ENCODE results near the gene TPRG1. TPM values are rescaled to one million over a fixed set of nuclear protein-coding genes. Genes with fewer than 3 reads are reported as not detected.

Gene TPRG1
- total and polyA plus RNA-seq, 2 of the 8 experiments (the other 6 are each of a cell fraction or from before 2014, with no cell fraction given): 0.37 to 0.47 TPM

- no peak for FAIRE-seq
- no peak overlapping the region for H2BK5ac ChIP-seq (ENCODE audit: low read depth, low read length)
- H3K9ac ChIP-seq (replicated peaks in 1 of 4; ENCODE audit: extremely low read depth in 1 of 4, low read depth in 3 of 4, low read length in 3 of 4): no peak overlapping the region
- H3K9me3 ChIP-seq (ENCODE audit: insufficient read depth in 2 of 2, low read depth in 1 of 2, low read length in 1 of 2): no peaks in the 10 kb centered on the region
- no peak overlapping the region for H3K4me3 ChIP-seq (ENCODE audit: extremely low read depth in 1 of 4, insufficient read depth in 2 of 4, low read depth in 3 of 4, low read length in 4 of 4)
- H2BK120ac ChIP-seq (replicated peaks; ENCODE audit: low read depth, low read length): no peak overlapping the region
- DNase-seq (ENCODE audit: low read depth in 1 of 2, low spot score in 2 of 2): no peak
- no peak overlapping the region for H4K8ac ChIP-seq (ENCODE audit: extremely low read depth, insufficient read depth, low read length)
- H3K4me2 ChIP-seq (ENCODE audit: insufficient read depth in 1 of 2, low read depth in 2 of 2, low read length in 2 of 2): no peak overlapping the region
- H3K79me1 ChIP-seq (ENCODE audit: low read depth, low read length): no peaks in the 10 kb centered on the region
- H4K91ac ChIP-seq (replicated peaks; ENCODE audit: insufficient read length, low read length): no peak overlapping the region
- no peaks in the 10 kb centered on the region for H3K36me3 ChIP-seq (ENCODE audit: control insufficient read depth in 2 of 4, insufficient read depth in 4 of 4, low read length in 3 of 4)
- H3K18ac ChIP-seq (ENCODE audit: extremely low read depth, low read length): no peak overlapping the region
- H3K14ac ChIP-seq (ENCODE audit: insufficient read length): no peak overlapping the region
- no peak overlapping the region for H4K5ac ChIP-seq (ENCODE audit: insufficient read length, low read depth, low read length)
- no peak overlapping the region for H2AK5ac ChIP-seq (ENCODE audit: low read depth, low read length)
- H3K23ac ChIP-seq (ENCODE audit: insufficient read length): no peak overlapping the region
- H3K4ac ChIP-seq (replicated peaks; ENCODE audit: insufficient read length, low read depth, low read length): no peak overlapping the region
- no peaks in the 10 kb centered on the region for H4K20me1 ChIP-seq (replicated peaks in 1 of 2; ENCODE audit: control insufficient read depth in 1 of 2, insufficient read depth in 2 of 2, low read length in 2 of 2)
- H2AFZ ChIP-seq (ENCODE audit: low read length): no peak overlapping the region
- H2BK12ac ChIP-seq (ENCODE audit: low read depth, low read length): no peak overlapping the region
- H3K79me2 ChIP-seq (ENCODE audit: control insufficient read depth in 1 of 2, insufficient read depth in 2 of 2, low read length in 2 of 2): no peaks in the 10 kb centered on the region
- no peaks in the 10 kb centered on the region for H3K27me3 ChIP-seq (replicated peaks in 1 of 4; ENCODE audit: control insufficient read depth in 3 of 4, extremely low read depth in 1 of 4, insufficient read depth in 3 of 4, low read length in 3 of 4)
- no peak overlapping the region for H3K56ac ChIP-seq (replicated peaks; ENCODE audit: insufficient read length, low read depth, low read length)
- no peaks in the 10 kb centered on the region; the same call in 1 of the 2 replicates for H3K23me2 ChIP-seq (ENCODE audit: low read depth, low read length)
- H3K27ac ChIP-seq (ENCODE audit: low read depth, low read length): no peak overlapping the region
- H2BK15ac ChIP-seq (ENCODE audit: low read length): no peak overlapping the region
- ChIA-PET CTCF (ENCODE audit: partially characterized antibody) (interaction anchor here (0.6 to 3.6 kb wide), 16 partner anchors 8 to 1520 kb away, joined by 3 to 16 read pairs (median 3); no protein-coding TSS in a partner anchor), POLR2A (ENCODE audit: partially characterized antibody) (interaction anchor here (0.7 kb wide), 1 partner anchor 61 kb away, joined by 5 read pairs; no protein-coding TSS in a partner anchor)
- H2BK20ac ChIP-seq (ENCODE audit: low read length): no peak overlapping the region
- WGBS, 2 experiments (ENCODE audit: extremely low coverage in 1 of 2, insufficient coverage in 1 of 2, insufficient read length in 1 of 2, insufficient replicate concordance in 2 of 2, low coverage in 1 of 2, low lambda C conversion rate in 2 of 2, missing lambda C conversion rate in 1 of 2): 89% methylated on average over 3 of the region's 3 CpGs; no CpG with 5 or more reads in 1 of the 2 experiments
- H3K4me1 ChIP-seq (replicated peaks in 1 of 4; ENCODE audit: control insufficient read depth in 3 of 4, insufficient read depth in 4 of 4, low read length in 3 of 4): no peaks in the 10 kb centered on the region
- TF ChIP-seq E2F6 (IDR thresholded peaks at IDR 0.05): no peak
- TF ChIP-seq KDM1A (IDR thresholded peaks at IDR 0.05; ENCODE audit: borderline replicate concordance, low read length): no peak
- TF ChIP-seq BACH1 (IDR thresholded peaks at IDR 0.05; ENCODE audit: low read length): no peak
- TF ChIP-seq ATF3 (IDR thresholded peaks at IDR 0.05; ENCODE audit: insufficient read depth, low read depth, low read length): no peak
- no peak for TF ChIP-seq SP1 (IDR thresholded peaks at IDR 0.05; ENCODE audit: low read depth, low read length)
Observed at GRCh38 chr3:189232790-189233189, 61.0 kb downstream of the TPRG1 start.

Measured in H1 (cell line).